Left cardiac atrium (tissue), 4 donors: ENCODE data around the gene EPS8L2. TPM values are rescaled to one million over a fixed set of nuclear protein-coding genes. Genes with fewer than 3 reads are reported as not detected.
"Not testable (repeated sequence)": the region's sequence is repeated elsewhere in the genome, so short reads cannot be mapped to it uniquely, and the experiment has no call there.

Source experiments
- ATAC-seq, 2 donors: fragments of 200-7000 bp; cut with Tn5 transposase; one replicate each; pipeline ENCODE4 v1.9.1; 2020; ENCODE audit warnings: mild to moderate bottlenecking in 2 of 2, moderate library complexity in 2 of 2
- DNase-seq: peaks from one replicate; pipeline ENCODE4 v3.0.0-alpha.2; 2020
- intact Hi-C, 2 donors: fragments of 100-400 bp; cut with DNase I; formaldehyde crosslinking; loops; one replicate each; pipeline versions ENCODE4 v1.14.1 to v1.15.1; 2022 to 2023
- total RNA-seq, 2 donors: library from RNA; stranded (reverse); fragmentation: NEBNext Ultra II Directional; extraction: Animal tissue kit (Norgen Biotek cat#: 25700); gene quantifications; one replicate each; pipeline ENCODE4 v1.2.1, GENCODE V29; 2021
- donor health status: DM: no; HTN: yes; CAD: no.
- donor health status: DM: no; HTN: yes; CAD: no; lungs with severe emphysema.
- donor health status: DM: yes; HTN: yes; CAD: no.
- donor health status: Dilated cardiomyopathy.

Gene EPS8L2
- total RNA-seq, 2 donors from 2014 or later: 6.5 to 8.0 TPM

GRCh38 chr11:687751-688150 lies 18.3 kb upstream of the EPS8L2 start:
- intact Hi-C loops: no loop called here
- DNase-seq: no peak
- ATAC-seq: no peak

GRCh38 chr11:688681-689080 lies 17.4 kb upstream of the EPS8L2 start:
- no peak for DNase-seq
- ATAC-seq: no peak
- intact Hi-C loops: no loop called here

GRCh38 chr11:689625-690024 lies 16.4 kb upstream of the EPS8L2 start:
- ATAC-seq (no peak), DNase-seq (no peak)
- intact Hi-C loops: no loop called here

DNA sequence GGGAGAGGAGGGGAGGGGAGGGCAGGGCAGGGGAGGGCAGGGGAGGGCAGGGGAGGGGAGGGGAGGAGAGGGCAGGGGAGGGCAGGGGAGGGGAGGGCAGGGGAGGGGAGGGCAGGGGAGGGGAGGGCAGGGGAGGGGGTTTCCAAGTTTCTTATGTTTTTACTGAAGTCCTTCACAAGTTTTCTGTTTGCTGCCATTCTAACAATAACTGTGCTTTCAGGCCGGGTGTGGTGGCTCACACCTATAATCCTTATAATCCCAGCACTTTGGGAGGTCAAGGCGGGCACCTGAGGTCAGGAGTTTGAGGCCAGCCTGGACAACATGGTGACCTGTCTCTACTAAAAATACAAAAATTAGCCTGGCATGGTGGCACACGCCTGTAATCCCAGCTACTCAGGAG lies 15.8 kb upstream of the EPS8L2 start:
- intact Hi-C loops, ATAC-seq, DNase-seq: not testable (repeated sequence)

- ATAC-seq: no peak
- no peak for DNase-seq
- intact Hi-C loops: no loop called here
These were observed 15.0 kb upstream of the EPS8L2 start for GRCh38 chr11:690738-691633.

DNA sequence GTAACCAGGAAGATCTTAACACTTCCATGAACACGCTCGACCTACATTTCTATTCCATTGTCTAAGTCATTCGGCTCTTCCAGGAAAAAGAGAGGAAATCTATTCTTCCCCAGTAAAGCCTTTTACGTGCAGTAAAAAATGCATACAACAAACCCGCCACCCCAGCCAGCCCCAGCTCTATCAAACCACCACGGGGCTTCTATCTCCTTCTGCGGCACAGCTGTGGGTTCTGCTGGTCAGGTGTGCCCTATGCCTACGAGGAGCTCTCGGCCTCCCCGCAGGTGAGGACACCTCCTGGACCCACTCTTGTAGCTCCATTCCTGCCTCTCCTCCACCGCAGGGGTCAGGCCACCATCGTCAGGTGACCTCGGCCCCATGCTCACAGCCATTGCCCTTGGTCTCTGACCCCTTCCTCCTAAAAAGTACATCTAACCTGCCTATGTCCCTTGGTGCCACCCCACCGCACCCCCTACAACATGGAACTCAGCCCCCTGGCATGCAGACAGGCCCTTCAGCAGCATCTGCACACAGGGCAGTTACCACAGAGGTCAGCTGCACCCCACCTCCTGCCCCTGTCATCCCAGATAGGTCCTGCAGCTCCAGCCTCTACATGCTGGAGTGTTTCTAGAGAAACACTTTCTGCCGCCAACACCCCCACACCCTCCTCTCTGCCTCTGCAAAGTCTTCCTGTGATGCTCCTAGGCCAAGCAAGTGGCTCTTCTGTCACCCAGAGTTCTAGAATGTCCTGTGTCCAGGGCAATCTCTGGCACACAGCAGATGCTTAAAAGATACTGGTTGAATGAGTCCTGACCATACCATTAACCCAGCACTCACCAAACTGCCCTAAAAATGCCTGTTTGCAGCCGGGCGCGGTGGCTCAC lies 14.1 kb upstream of the EPS8L2 start:
- no peak for DNase-seq
- intact Hi-C loops: no loop called here

DNA sequence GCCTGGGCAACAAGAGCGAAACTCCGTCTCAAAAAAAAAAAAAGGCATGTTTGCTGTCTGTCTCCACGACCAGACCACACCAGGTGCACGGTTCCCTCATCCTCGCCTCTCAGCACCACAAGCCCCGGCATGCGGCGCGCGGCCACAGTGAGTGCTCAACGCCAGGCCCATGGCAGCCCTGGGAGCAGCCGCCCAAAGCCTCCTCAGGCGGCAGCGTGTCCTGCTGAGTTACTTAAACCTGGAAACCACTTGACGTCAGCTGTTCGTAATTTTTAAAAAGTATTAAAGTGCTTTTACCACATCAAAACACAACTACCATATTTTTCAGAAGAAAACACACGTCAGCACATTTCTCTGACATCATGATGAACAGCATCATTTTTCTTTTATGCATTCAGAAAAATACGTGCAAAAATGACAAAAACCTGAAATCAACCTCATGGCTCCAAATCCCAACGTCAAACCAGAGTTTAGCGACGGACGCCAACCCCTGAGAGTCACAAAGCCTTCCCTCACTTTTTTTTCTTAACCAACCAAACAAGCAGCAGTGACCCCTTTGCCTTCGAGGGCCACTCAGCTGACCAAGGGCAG lies 13.1 kb upstream of the EPS8L2 start:
- DNase-seq (no peak), ATAC-seq (no peak)
- intact Hi-C loops: no loop called here

More for the DNA sequence above, 14.1 kb upstream of the EPS8L2 start:
- no peak for ATAC-seq

GRCh38 chr11:693415-693831 lies 12.6 kb upstream of the EPS8L2 start:
- ATAC-seq: no peak
- intact Hi-C loops: no loop called here
- DNase-seq: no peak

- intact Hi-C loops: no loop called here
- no peak for ATAC-seq
- DNase-seq: no peak
These were observed 12.0 kb upstream of the EPS8L2 start for GRCh38 chr11:693887-694562.

DNA sequence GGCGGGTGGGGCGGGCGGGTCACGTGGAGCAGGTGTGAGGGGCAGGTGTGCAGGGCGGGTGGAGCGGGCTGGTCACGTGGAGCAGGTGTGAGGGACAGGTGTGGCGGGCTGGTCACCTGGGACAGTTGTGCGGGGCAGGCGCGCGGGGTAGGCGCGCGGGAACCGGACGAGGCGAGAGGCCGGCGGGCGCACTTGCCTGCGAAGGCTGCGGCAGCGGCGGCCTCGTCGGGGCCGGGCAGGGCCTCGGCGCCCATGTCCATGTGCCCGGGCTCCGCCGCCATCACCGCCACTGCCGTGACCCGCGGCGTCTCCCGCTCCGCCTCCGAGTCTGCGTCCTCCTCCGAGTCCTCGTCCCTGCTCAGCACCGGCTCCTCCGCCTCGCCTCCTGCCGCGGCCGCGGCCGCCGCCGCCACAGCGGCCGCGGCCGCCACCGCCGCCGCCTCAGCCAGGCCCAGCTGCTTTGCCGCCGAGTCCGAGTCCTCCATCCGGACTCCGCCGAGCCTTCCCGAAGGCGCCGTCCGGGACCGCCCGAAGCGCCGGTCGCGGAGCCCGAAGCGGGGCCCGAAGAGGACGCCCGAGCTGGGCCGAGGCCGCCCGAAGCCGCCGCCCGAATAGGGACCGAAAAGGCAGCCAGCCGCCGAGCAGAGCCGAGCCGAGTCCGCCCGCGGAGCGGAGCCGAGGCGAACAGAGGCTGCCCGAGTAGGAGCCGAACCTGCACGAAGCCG lies 11.3 kb upstream of the EPS8L2 start, which contains the start of gene DEAF1:
DEAF1 (minus strand) TSS at position 660 of the 725 bp plus-strand sequence; CDS start at position 485, 175 bp downstream.
- intact Hi-C loops: no loop called here
- ATAC-seq (peak; percentile 90 to 93), DNase-seq (peak; percentile 99)

DNA sequence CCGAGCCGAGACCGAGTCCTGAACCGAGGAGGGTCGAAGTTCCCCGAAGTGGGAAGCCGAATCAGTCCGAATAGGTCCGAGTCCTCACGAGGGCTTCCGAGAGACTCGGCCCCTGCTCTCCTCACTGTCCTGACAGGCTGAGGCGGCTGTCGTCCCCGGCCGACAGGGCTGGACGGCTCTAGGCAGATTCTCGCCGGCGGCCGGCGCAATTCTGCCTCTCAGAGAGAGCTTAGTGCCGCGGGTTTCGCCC lies 10.8 kb upstream of the EPS8L2 start:
- intact Hi-C loops: no loop called here
- no peak for DNase-seq
- ATAC-seq: no peak

DNA sequence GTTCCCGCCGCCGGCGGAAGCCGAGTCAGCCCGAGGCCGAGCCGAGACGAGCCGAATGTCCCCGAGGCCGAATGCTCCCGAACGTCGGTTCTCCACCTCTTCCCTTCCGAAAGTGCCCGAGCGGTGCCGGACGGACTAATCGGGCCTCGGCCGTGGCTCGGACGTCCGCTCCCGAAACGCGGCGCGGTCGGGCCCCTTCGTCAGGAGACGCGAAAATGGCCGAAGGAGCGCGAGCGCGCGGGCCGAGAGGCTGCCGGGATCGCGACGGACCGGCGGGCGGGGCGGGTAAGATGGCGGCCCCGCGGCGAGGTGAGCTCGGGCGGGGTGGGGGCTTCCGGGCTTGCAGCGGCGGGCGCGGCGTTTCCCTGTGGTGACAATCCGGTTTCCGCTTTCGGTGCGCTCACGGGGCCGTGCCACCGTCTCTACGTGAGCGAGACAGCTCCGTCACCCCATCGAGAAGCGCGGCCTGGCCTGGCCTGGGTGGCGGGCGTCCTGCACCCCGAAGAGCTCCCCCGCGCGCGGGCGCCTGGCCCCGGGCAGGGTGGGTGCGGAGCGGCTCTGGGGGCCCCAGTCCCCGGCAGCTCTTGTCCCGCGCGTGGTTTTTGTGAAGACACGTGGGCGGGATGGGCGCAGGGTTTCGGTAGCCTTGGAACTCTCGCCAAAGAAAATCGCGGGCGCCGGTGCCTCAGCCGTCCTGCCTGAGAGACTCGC lies 10.3 kb upstream of the EPS8L2 start, which contains the start of gene TMEM80:
TMEM80 (plus strand) TSS at position 279 of the 711 bp plus-strand sequence; CDS start at position 291, 12 bp downstream.
- intact Hi-C loops: no loop called here
- ATAC-seq (peak; percentile 88 to 92), DNase-seq (peak; percentile 100)

GRCh38 chr11:696955-697491 lies 9.0 kb upstream of the EPS8L2 start:
- DNase-seq (no peak), ATAC-seq (no peak)
- intact Hi-C loops: no loop called here

GRCh38 chr11:697811-698311 lies 8.2 kb upstream of the EPS8L2 start:
- DNase-seq (no peak), ATAC-seq (no peak)
- intact Hi-C loops: no loop called here

DNA sequence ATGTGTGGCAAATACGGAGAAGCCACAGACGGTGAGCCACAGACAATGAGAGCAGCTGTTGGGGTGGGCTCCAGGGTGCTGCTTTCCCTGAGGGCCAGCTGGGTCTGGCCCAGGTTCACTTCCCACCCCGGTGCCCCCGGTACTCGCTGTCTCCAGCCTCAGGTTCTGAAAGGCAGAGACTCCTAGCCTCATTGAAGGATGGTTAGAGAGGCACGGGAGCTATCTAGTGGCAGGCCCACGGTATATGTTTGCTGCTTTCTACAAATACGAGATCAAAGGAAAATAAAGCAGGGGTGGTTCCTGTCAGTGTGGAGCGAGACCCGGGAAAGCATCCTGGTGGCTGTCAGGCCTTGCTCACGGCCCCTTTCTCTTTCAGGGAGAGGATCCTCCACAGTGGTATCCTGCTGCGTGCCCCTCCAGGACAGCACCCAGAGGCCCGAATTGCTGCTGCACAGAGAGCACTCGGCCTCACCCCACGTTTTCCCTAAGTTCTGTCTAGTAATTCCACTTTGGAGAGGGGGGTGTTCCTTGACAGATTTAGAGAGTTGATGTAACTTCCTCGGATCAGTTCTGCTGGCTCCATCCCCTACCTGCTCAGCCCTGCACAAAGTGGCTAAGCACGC lies 7.4 kb upstream of the EPS8L2 start:
- no peak for DNase-seq
- intact Hi-C loops: no loop called here
- no peak for ATAC-seq

GRCh38 chr11:699116-699508 lies 6.9 kb upstream of the EPS8L2 start:
- ATAC-seq (no peak), DNase-seq (no peak)
- intact Hi-C loops: no loop called here

DNA sequence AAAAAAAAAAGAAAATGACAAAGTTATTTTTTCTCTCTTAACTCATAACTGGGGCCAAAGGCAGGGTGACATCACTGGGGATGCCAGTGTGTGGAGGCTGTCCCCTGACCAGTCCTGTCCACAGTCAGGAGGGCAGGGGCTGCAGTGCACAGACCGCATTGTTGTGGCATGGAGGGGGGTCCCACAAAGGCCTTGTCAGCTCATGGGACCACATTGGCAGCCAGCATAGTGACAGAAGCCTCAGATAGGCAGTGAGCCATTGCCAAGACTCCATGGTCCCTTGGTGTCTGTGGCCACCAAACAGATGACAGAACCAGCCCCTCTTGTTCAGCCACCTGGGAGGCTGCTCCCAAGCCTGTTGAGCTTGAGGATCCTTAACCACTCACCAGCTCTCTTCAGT lies 6.3 kb upstream of the EPS8L2 start:
- ATAC-seq (no peak), DNase-seq (no peak)
- intact Hi-C loops: no loop called here
